GM21390 (cell line): ENCODE results near the gene LRMDA.

Experiments
- ATAC-seq: cut with Tn5 transposase; IDR thresholded peaks from one replicate; pipeline ENCODE4 v1.9.1; 2021; ENCODE audit not compliant: unreplicated experiment

The LRMDA gene

DNA sequence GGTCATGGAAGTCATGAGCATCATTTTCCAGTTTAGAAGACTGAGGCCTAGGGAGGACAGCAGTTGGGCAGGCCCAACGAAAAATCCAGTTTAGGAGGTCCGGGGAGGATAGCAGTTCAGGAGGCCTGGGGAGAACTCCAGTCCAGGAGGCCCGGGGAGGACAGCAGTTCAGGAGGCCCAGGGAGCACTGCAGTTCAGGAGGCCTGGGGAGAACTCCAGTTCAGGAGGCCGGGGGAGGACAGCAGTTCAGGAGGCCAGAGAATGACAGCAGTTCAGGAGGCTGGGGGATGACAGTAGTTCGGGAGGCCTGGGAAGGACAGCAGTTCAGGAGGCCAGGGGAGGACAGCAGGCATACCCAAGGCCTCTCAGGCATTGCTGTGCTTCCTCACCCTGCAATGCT, 453.4 kb downstream of the LRMDA start:
- ATAC-seq, result no peak

DNA sequence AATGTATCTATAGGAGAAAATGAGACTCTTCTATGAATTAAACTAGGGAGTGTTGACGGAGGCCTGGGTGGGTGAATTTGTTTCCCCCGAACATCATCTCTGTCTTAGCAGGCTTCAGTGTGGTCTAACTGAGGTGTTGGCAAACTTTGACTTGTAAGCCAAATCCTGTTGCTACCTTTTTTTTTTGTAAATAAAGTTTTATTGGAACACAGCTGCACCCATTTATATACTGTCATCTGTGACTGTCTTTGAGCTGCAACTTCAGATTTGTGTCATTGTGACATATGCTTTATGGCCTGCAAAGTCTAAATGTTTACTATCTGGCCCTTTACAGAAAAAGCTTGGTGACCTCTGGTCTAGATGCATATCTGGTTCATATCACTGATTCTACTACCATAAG, 455.9 kb downstream of the LRMDA start:
- ATAC-seq, result no peak

- no peak for ATAC-seq
Measured at GRCh38 chr10:75887992-75888680, 456.7 kb downstream of the LRMDA start.

DNA sequence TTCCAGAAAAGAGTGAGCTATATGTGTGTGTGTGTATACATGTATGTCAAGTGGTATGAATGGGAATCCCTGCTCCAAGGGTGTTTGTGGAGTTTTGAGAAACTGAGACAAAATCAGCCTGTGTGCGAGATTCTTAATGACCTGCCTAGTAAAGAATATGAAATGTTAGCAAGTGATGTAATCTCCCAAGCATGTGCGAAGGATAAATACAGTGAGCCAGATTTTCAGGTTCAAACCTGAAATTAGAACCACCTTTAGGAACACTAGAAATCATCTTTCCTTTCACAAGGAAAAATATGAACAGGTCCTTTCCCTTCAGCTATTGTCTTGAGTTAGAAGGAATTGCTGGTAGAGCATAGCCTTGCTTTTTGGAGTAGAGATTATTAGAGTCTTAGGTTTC, 457.6 kb downstream of the LRMDA start:
- ATAC-seq, result no peak

- no peak for ATAC-seq
Measured at GRCh38 chr10:75894761-75895160, 463.3 kb downstream of the LRMDA start.

DNA sequence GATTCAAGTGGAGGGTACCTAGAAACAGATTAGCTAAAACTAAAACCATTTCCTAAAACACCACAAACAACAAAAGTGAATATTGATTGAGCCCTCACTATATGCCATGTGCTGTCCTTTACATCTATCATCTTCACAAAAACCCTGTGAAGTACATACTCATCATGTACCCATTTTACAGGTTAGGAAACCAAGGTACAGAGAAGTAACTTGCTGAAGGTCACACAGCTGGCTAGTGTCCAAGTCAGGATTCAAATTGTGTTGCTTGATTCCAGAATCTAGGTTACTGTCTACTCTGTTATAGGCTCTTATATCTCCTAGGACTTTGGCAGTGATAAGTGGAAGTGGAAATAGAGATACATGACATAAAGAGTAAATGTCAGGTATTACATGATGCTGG, 463.8 kb downstream of the LRMDA start:
- ATAC-seq, result no peak

DNA sequence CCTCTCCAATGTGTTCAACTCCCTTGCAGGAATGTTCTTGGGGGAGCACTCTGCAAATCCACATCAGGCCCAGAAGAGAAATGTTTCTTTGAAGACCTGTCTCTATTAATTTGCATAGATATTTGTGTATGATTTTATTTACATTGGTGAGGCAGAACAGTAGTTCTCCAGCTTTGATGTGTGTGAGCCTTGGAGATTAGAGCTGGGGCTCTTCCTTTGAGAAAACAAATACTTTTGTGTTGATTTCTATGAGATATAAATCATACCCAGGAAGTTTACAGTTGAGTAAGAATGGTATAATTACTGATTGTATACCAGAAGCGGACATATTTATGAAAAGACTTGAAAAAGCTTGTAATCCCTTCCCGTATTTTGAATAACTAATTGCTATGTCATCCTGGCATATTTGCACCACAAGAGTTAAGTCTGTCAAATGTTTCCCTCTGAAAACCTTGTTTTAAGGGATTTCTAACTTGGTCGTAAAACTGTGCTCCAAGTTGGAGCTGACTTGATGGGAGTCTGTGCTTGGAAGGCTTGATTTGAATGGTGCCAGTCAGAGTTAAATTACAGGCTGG, 468.5 kb downstream of the LRMDA start:
- ATAC-seq, result no peak

DNA sequence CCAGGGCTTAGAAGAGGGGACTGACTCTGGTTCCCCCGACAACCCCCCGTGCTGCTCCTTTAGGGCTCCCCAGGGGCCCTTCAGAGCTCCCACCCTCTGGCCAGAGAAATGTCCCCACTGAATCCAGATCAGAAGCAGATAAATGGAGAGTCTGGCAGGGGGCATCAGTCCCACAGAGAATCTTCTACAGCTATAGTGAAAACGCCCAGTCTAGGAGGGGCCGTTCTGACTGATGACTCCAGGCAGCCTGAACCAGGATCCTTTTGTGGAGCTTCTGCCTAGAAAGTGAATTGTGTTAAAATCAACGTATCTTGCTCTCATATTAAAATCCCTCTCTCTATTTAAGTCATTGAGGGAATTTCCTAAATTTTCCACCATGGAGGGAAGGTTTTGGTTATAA, 471.4 kb downstream of the LRMDA start:
- ATAC-seq, result no peak

DNA sequence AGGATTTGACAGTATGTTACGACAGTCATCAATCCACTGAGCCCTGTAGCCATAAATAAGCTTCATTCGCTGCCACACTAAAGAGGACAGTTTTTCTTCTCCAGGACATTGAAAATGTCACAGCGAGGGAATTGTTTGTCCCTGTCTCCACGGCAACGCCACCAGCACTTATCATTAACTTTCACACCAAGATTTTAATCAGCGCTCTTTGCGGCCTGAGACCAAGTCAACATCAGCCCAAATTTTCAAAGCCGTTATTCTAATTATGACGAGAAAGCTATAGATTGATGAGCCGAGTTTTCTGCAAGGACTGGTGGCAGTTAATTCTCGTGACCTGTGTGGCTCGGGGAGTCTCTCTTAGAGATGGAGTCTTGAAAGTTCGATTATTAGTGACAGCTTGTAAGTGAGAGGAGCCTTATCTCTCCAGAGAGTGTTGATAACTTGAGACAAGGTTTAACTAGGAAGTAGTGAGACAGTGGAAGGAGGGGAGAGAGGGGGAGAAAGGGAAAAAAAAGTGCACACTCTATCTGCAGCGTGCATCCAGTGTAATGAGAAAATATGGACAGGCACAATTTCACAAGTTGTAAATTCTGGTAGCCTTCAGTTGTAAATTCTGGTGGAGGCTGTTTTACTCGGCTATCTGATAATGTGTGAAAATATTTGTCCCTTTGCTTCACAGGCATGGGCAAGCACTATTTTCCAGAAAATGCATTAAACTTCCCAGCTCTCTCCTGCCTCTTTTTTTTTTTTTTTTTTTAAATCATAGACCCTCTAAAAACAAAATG, 473.3 kb downstream of the LRMDA start:
- ATAC-seq, result no peak

GRCh38 chr10:75905490-75905889, 474.1 kb downstream of the LRMDA start:
- no peak for ATAC-seq

GRCh38 chr10:75910032-75910431, 478.6 kb downstream of the LRMDA start:
- no peak for ATAC-seq

DNA sequence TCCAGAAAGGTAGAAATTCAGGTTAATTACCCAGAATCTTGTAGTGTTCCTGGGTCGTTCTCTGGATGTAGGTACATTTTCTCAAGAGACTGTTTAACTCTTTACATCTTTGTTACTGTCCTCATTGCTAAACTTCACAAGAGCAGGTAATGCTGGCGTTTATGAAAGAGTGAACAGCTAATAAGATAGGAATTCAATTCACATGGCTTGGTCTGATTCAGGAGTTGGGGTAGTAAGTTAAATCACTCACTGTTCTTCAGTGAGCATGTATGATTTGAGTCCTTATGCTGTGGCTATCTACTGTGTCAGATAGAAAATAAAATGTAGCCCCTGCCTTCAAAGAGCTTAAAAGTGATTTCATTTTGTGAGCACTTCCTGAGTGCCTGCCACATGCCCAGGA, 480.0 kb downstream of the LRMDA start:
- ATAC-seq, result no peak

- no peak for ATAC-seq
Measured at GRCh38 chr10:75916906-75917305, 485.5 kb downstream of the LRMDA start.

DNA sequence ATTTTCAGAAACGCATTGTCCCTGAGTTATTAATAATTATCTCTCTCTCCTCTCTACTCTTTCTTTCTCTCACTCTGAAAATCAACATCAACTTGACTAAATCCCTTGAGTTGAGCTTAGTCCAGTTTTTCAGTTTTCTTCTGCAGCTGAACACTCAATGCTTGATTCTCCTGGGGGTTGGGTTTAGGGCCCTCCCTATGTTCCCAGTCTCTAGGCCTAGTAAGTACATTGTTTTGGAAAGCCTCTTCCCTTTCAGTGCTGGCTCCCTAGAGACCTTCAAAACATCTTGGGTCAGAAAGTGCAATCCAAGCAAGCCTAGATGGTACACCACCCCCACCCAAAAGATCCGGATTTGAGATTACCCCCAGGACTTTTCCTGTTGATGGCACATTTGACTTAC, 488.5 kb downstream of the LRMDA start:
- no peak for ATAC-seq

GRCh38 chr10:75922435-75922834, 491.0 kb downstream of the LRMDA start:
- ATAC-seq, result no peak

DNA sequence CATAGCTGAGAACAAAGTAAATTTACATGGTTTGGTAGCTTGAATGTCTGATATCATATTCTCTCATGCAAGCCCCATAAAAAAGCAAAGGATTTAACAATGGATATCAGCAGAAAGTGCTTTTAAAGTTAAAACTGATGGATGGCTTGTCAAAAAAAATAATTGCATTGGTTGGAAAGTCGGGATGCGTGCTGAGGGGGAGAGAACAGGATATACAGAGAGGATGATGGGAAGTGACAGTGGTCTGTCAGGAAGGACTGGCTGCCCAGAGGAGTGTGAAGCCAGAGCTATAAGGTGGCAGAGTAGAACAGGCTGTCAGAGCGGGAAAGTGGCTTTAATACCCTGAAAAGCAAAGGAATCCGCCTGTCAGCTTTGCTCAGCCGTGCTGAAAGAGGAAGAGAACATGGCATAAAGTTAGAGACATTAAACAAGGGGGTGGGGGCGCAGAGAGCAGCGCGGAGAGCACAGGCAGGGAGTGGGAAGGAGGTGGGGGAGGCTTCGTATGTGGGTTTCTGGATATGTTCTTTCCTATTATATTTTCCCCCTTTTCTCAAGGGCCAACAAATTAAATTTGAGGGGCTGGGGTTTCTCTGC, 493.0 kb downstream of the LRMDA start:
- ATAC-seq, result no peak

DNA sequence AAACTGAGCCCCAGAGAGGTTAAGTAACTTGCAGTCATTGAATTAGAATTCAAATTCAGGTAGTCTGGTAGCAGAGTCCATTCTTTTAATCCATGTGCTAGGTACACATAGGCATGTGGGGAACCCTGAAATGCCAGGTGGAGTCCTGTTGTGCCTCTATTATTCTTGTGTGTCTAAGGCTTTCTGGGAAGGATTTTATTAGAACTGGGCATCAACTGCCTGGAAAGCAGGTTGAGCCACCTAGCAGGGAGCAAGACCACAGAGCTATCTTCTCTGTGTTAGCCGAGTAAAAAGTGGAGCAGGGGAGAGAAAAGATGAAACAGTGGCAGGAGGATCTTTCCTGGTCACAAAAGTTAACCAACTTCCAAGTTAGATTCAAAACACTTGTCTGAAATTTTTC, 494.6 kb downstream of the LRMDA start:
- ATAC-seq, result no peak

GRCh38 chr10:75926763-75927162, 495.3 kb downstream of the LRMDA start:
- ATAC-seq, result no peak

DNA sequence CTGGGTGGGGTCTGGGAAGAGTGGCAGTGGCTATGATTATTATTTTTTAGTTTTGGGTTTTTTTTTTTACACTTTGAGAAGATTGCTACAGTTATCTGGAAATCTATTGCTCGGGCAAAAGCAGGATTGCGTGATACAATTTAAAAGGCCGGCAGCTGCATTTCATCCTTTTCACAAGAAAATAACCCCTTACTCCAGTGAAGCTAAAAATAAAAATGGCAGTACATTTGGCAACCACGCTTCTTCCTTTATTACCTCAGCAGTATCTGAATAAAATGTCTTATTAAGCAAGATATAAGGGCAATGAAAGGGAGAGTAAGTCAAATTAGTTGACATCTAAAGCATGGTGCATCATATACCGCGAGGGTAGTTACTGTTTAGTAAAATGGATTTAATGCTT, 496.8 kb downstream of the LRMDA start:
- no peak for ATAC-seq

DNA sequence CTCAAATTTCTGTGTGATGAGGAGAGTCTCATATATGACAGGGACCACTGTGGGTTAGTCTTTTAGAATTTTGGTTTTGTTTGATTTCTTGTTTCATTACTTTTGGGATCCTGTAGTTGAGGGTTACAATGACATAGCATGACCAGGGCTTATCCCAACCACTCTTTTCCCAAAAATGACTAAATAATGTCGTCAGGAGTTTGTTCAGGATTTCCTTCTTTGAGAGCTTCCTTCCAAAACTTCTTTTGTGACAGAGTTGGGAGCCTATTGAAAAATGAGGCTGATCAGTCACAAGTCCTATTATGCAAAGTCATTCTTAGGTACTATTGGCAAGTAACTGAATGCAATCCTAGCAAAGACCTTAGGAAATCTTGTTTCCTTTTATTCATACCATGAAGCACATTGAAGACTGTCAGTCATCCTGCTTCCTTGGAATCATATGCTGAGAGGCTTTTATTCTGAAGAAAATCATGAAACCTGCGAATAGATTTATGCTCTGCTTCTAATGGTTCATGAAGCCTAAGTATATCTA, 498.3 kb downstream of the LRMDA start:
- no peak for ATAC-seq

GRCh38 chr10:75932921-75933320, 501.5 kb downstream of the LRMDA start:
- ATAC-seq, result no peak

DNA sequence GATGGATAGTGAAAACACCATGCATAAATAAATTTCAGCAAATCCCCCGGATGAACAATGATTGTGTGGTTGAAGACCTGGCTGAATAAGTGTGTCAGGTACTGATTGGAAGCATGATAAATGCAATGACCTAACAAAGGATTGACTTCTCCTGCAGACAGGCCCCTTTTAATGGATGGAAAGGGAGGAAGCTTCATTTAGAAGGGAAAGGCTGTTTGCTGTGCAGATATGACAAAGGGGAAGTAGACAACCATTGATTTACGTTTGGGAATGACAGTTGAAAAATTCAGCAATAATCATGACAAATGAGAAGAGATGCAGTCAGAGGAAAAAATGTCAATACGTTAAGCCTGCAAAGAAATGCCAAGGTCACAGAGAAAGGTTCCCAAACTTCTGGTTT, 503.8 kb downstream of the LRMDA start:
- ATAC-seq, result no peak
